Stimulated activated CD4-positive, alpha-beta T cell treated with anti-CD3 and anti-CD28 coated beads, Interleukin-1b, Interleukin-23, amount 100 ng/mL, for 24 hours (primary cell): ENCODE measurements around the gene MRPL55.

Experiments
- DNase-seq, 4 experiments: peaks; one replicate each; pipeline ENCODE4 v3.0.0-alpha.2; 2020; ENCODE audit warnings: low read depth in 4 of 4, low spot score in 1 of 4

The MRPL55 gene

DNA sequence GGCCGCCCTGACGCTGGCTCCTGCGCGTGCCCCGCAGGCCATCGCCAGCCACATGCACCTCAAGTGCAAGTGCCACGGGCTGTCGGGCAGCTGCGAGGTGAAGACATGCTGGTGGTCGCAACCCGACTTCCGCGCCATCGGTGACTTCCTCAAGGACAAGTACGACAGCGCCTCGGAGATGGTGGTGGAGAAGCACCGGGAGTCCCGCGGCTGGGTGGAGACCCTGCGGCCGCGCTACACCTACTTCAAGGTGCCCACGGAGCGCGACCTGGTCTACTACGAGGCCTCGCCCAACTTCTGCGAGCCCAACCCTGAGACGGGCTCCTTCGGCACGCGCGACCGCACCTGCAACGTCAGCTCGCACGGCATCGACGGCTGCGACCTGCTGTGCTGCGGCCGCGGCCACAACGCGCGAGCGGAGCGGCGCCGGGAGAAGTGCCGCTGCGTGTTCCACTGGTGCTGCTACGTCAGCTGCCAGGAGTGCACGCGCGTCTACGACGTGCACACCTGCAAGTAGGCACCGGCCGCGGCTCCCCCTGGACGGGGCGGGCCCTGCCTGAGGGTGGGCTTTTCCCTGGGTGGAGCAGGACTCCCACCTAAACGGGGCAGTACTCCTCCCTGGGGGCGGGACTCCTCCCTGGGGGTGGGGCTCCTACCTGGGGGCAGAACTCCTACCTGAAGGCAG lies 50.0 kb downstream of the MRPL55 start:
- no peak for DNase-seq

DNA sequence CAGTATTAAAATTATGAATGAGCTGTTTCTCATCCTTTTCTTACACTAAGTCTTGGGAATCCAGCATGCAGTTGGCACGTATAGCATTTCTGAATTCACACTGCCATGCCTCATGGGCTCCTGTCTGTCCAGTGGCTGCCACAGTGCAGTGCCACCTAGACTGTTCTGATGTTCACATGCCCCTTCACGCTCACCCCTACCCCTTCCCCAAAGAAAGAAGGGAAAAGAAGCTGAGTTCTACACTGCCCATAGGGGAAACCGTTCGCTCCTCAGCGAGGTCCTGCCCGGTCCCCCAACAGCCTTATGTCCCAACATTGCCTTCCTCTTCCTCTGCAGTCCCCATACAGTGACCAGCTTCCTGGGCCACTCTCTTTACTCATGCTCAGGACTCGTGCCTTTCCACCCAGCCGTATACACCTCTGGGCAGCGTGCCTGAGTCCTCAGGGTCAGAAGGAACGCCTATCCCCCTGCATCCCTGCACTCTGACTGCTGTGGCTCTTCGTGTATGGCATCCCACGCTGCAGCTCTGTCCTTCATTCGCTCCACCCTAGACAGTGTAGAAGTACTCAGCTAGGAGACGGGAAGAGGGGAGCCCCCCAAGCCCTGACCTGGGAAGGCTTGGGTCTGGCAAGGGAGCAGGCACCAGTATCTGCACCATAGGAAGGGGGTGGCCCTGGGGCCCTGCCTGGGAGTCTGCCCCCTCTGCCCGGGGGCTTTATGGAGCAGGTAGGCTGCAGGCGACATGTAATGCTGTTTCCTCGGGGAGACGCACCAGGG lies 50.7 kb downstream of the MRPL55 start:
- no peak for DNase-seq
